K562 (cell line): ENCODE data around the gene CFAP52. TPM values are rescaled to one million over a fixed set of nuclear protein-coding genes. Genes with fewer than 3 reads are reported as not detected.

ENCODE experiments used
- ATAC-seq: fragments of 200-7000 bp; cut with Tn5 transposase; 3 replicates; pipeline ENCODE4 v1.9.1; 2020; ENCODE audit warnings: moderate library complexity
- BruUV-seq: library from RNA; stranded (reverse); fragments of 400-500 nt; replicated peaks from 2 replicates; lab custom pipeline; 2021; lab: Mats Ljungman, UMichigan
- CTCF ChIA-PET: fragments of 300-600 bp; formaldehyde crosslinking; extraction: SDS; loops from one replicate; lab custom pipeline; 2021; ENCODE audit warnings: low intra/inter-chr PET ratio; lab: Yijun Ruan, JAX
- POLR2A ChIA-PET: fragments of 300-600, 350-650 bp; sonication (Branson Sonifier 250); formaldehyde crosslinking; extraction: SDS; loops from one replicate; lab custom pipeline; 2021; ENCODE audit warnings: antibody characterized with exemption, inconsistent platforms; lab: Yijun Ruan, JAX
- DNase-seq, 4 experiments: peaks; one replicate each; pipeline versions ENCODE4 v3.0.0 to v3.0.0-alpha.2; 2011 to 2018; ENCODE audit warnings: low spot score in 3 of 4, mixed read lengths in 3 of 4; ENCODE audit errors: extremely low read depth in 1 of 4
- FAIRE-seq: peaks from 2 replicates; lab custom pipeline; 2011; peaks lifted over from hg19 to GRCh38; lab: Jason Lieb, UNC
- H2AFZ ChIP-seq: 2 replicates; pipeline ENCODE4 v1.6.0; 2011; ENCODE audit warnings: low read depth, low read length, control low read depth, inconsistent platforms
- H3K27ac ChIP-seq: fragments of 200-600 bp; 3 replicates; pipeline ENCODE4 v1.8.0; 2011; ENCODE audit warnings: low read depth, mild to moderate bottlenecking, control low read depth, inconsistent platforms, low read length, moderate library complexity, mixed read lengths; ENCODE audit errors: extremely low read depth
- H3K27me3 ChIP-seq, 2 experiments: fragments of 300-600 bp in 1 of 2; 2 replicates in 1 of 2; 3 replicates in 1 of 2; pipeline versions ENCODE4 v1.6.0 to v1.8.0; 2011; ENCODE audit warnings: inconsistent platforms in 2 of 2, low read length in 2 of 2, mild to moderate bottlenecking in 1 of 2, mixed read lengths in 1 of 2, moderate library complexity in 1 of 2; ENCODE audit not compliant: control insufficient read depth in 2 of 2, insufficient read depth in 2 of 2
- H3K36me3 ChIP-seq: fragments of 300-600 bp; 3 replicates; pipeline ENCODE4 v1.8.0; 2011; ENCODE audit warnings: mild to moderate bottlenecking, low read length, inconsistent platforms; ENCODE audit not compliant: control insufficient read depth, insufficient read depth
- H3K4me1 ChIP-seq, 2 experiments: fragments of 200-600 bp in 1 of 2; replicated peaks in 1 of 2; 2 replicates in 1 of 2; 3 replicates in 1 of 2; pipeline versions ENCODE4 v1.5.1 to v1.8.0; 2011; ENCODE audit warnings: inconsistent platforms in 2 of 2, low read length in 2 of 2, mild to moderate bottlenecking in 1 of 2, mixed read lengths in 1 of 2, moderate library complexity in 1 of 2; ENCODE audit not compliant: control insufficient read depth in 2 of 2, insufficient read depth in 2 of 2
- H3K4me2 ChIP-seq: 2 replicates; pipeline ENCODE4 v1.6.1; 2011; ENCODE audit warnings: low read length, control low read depth, inconsistent platforms, mixed read lengths; ENCODE audit not compliant: insufficient read depth
- H3K4me3 ChIP-seq: fragments of 200-600 bp; sonication (generic), shearing (Covaris generic); 2 replicates; pipeline ENCODE4 v1.5.1; 2016; ENCODE audit warnings: control low read depth, inconsistent platforms
- H3K79me2 ChIP-seq: fragments of 200-600 bp; 3 replicates; pipeline ENCODE4 v1.8.0; 2011; ENCODE audit warnings: low read length, inconsistent platforms; ENCODE audit not compliant: control insufficient read depth, insufficient read depth
- H3K9ac ChIP-seq, 2 experiments: 2 replicates each; pipeline versions ENCODE4 v1.6.0 to v1.6.1; 2011; ENCODE audit warnings: low read depth in 2 of 2, low read length in 2 of 2, control low read depth in 1 of 2, inconsistent platforms in 1 of 2, mild to moderate bottlenecking in 1 of 2, mixed read lengths in 1 of 2; ENCODE audit not compliant: insufficient read depth in 1 of 2
- H3K9me1 ChIP-seq: one replicate; pipeline ENCODE4 v1.6.0; 2011; ENCODE audit warnings: inconsistent platforms, mild to moderate bottlenecking, low read length, moderate library complexity; ENCODE audit not compliant: control insufficient read depth, insufficient read depth
- H3K9me3 ChIP-seq: replicated peaks from 2 replicates; pipeline ENCODE4 v1.5.1; 2011; ENCODE audit warnings: low read depth, low read length, inconsistent platforms; ENCODE audit not compliant: control insufficient read depth, insufficient read depth
- H4K20me1 ChIP-seq: replicated peaks from 2 replicates; pipeline ENCODE4 v1.6.1; 2011; ENCODE audit warnings: low read length, inconsistent platforms, mixed read lengths; ENCODE audit not compliant: control insufficient read depth, insufficient read depth
- ARID3B ChIP-seq: fragments of 250-450 bp; sonication (Bioruptor Pico); IDR thresholded peaks from 2 replicates; pipeline ENCODE4 v1.4.0; 2020; ENCODE audit warnings: borderline replicate concordance
- BDP1 ChIP-seq: IDR thresholded peaks from 3 replicates; pipeline ENCODE4 v1.6.1; 2011; ENCODE audit not compliant: insufficient read length, insufficient read depth
- CTCF ChIP-seq, 3 experiments: IDR thresholded peaks in 2 of 3; conservative IDR thresholded peaks in 1 of 3; 2 replicates each; pipeline ENCODE4 v1.5.1; 2011 to 2012; ENCODE audit warnings: low read length in 3 of 3, mild to moderate bottlenecking in 3 of 3, control low read depth in 2 of 3, improper control_type of control experiment in 1 of 3, inconsistent platforms in 1 of 3, low read depth in 1 of 3, mixed read lengths in 1 of 3, moderate library complexity in 1 of 3; ENCODE audit not compliant: insufficient read depth in 2 of 3
- GTF2E2 ChIP-seq: fragments of 200-800 bp; sonication (Bioruptor generic); IDR thresholded peaks from 2 replicates; pipeline ENCODE4 v1.6.1; 2016; ENCODE audit warnings: missing genetic modification characterization, missing compliant biosample characterization
- ILK ChIP-seq: fragments of 450-650 bp; IDR thresholded peaks from 2 replicates; pipeline ENCODE4 v1.6.1; 2016; ENCODE audit warnings: missing genetic modification characterization, low read depth, mild to moderate bottlenecking, missing compliant biosample characterization, moderate library complexity, borderline replicate concordance
- L3MBTL2 ChIP-seq: fragments of 450-650 bp; IDR thresholded peaks from 2 replicates; pipeline ENCODE4 v1.6.1; 2016; ENCODE audit warnings: mild to moderate bottlenecking, moderate library complexity
- NCOA2 ChIP-seq, 2 experiments: fragments of 450-650 bp; IDR thresholded peaks; 2 replicates each; pipeline ENCODE4 v1.6.1; 2018; ENCODE audit warnings: mild to moderate bottlenecking in 2 of 2, moderate library complexity in 1 of 2; ENCODE audit not compliant: partially characterized antibody in 2 of 2
- NRF1 ChIP-seq, 2 experiments: fragments of 450-650 bp; IDR thresholded peaks in 1 of 2; conservative IDR thresholded peaks in 1 of 2; 2 replicates each; pipeline ENCODE4 v1.6.1; 2014; ENCODE audit warnings: mild to moderate bottlenecking in 2 of 2
- POLR2A ChIP-seq: fragments of 450-650 bp; conservative IDR thresholded peaks from 2 replicates; pipeline ENCODE4 v1.6.1; 2016
- POLR2G ChIP-seq: fragments of 200-400 bp; formaldehyde crosslinking; IDR thresholded peaks from 2 replicates; pipeline ENCODE4 v1.6.1; 2017; ENCODE audit warnings: low read depth, mild to moderate bottlenecking, antibody characterized with exemption, low read length, moderate library complexity
- SMARCC2 ChIP-seq: fragments of 450-650 bp; IDR thresholded peaks from 2 replicates; pipeline ENCODE4 v1.6.1; 2017; ENCODE audit warnings: antibody characterized with exemption, moderate library complexity, mild to moderate bottlenecking, low read depth
- TFAP4 ChIP-seq: sonication (generic); formaldehyde crosslinking; IDR thresholded peaks from 2 replicates; pipeline ENCODE4 v1.8.0; 2022; ENCODE audit warnings: missing genetic modification reagents, mild to moderate bottlenecking, moderate library complexity, borderline replicate concordance
- ZKSCAN3 ChIP-seq: fragments of 250-450 bp; sonication (Bioruptor Pico); IDR thresholded peaks from 2 replicates; pipeline ENCODE4 v1.4.0; 2020
- WGBS: fragments of 100-300 bp; shearing (Covaris generic); methylation state at CpG from one replicate; pipeline ENCODE4 v1.1.6; 2016; ENCODE audit warnings: low coverage, mixed read lengths; ENCODE audit not compliant: insufficient coverage; ENCODE audit errors: missing lambda C conversion rate; 5-methylcytosine and 5-hydroxymethylcytosine counted together
- in situ Hi-C: fragments of 300-500 bp; cut with MboI; formaldehyde crosslinking; loops from 4 replicates; pipeline ENCODE4 v1.15.0; 2018; ENCODE audit warnings: inconsistent platforms, mixed read lengths
- intact Hi-C: fragments of 100-400 bp; cut with micrococcal nuclease; formaldehyde crosslinking; loops from 2 replicates; pipeline ENCODE4 v1.14.2; 2022
- polyA plus RNA-seq, 8 experiments: library from polyadenylated mRNA; depleted of rRNA in 4 of 8; stranded (reverse) in 5 of 8; unstranded in 3 of 8; fragments of >200 nt; fragmentation: Nextera tagmentation in 2 of 8; fragmentation: Illumina TruSeq in 1 of 8; extraction: Ambion mirVana in 2 of 8; extraction: Trizol in 1 of 8; gene quantifications; 2 replicates each; pipeline versions ENCODE4 v1.2.1 to v1.2.3, GENCODE V29; 2011 to 2014; ENCODE audit warnings: inconsistent platforms in 1 of 8, missing spikeins in 1 of 8
- total RNA-seq, 7 experiments: library from RNA; depleted of rRNA in 6 of 7; stranded (reverse); fragments of >200 nt in 6 of 7; fragmentation: Illumina TruSeq in 2 of 7; extraction: Trizol in 2 of 7; gene quantifications; 2 replicates each; pipeline versions ENCODE4 v1.2.1 to v1.2.3, GENCODE V29; 2011 to 2021; ENCODE audit warnings: low replicate concordance in 1 of 7

Gene CFAP52
- total and polyA plus RNA-seq, 9 of the 15 experiments (the other 6 are each of a cell fraction or from before 2014, with no cell fraction given) = not detected

GRCh38 chr17:9644910-9645751, 68.7 kb downstream of the CFAP52 start, which contains the start of gene USP43 (continued):
- TF ChIP-seq ZKSCAN3 (CRISPR knock-in tag) (no peak), SMARCC2 (no peak), BDP1 (no peak), L3MBTL2 (0 out of 2 replicates have a peak, but pooled peaks have one; percentile 56), GTF2E2 (no peak)

GRCh38 chr17:9645851-9646545, 69.6 kb downstream of the CFAP52 start:
- H3K9me1 ChIP-seq = no peaks in the 10 kb centered on the region
- DNase-seq (peak; percentile 12 to 41 (median 20)), ATAC-seq (peak; percentile 84), FAIRE-seq (no peak)
- H3K4me2 ChIP-seq = peak overlapping the region; percentile 74; the same call in 1 of the 2 replicates
- peak overlapping the region in 1 of 2 experiments; percentile 58; a peak in 2 of 4 replicates for H3K9ac ChIP-seq
- CTCF ChIA-PET = no interaction called here
- H3K4me1 ChIP-seq = peaks cover 0 to 17% of the 10 kb centered on the region in 2 experiments; a peak in 2 of 5 replicates
- POLR2A ChIA-PET = interaction anchor here (1.0 kb wide), 1 partner anchor 11 kb away, joined by 4 read pairs; no protein-coding TSS in a partner anchor
- peak overlapping the region; percentile 40; the same call in 1 of the 2 replicates for H2AFZ ChIP-seq
- in situ Hi-C loops = no loop called here
- no peaks in the 10 kb centered on the region for H3K9me3 ChIP-seq
- 32% methylated on average over 11 of the region's 51 CpGs for WGBS
- H3K79me2 ChIP-seq = no peaks in the 10 kb centered on the region
- BruUV-seq = no TSS peak
- no peak overlapping the region for H3K27ac ChIP-seq
- peaks cover 5 to 17% of the 10 kb centered on the region in 2 experiments; a peak in 4 of 5 replicates for H3K27me3 ChIP-seq
- no peaks in the 10 kb centered on the region for H3K36me3 ChIP-seq
- intact Hi-C loops = no loop called here
- no peaks in the 10 kb centered on the region for H4K20me1 ChIP-seq
- peak overlapping the region; percentile 39 for H3K4me3 ChIP-seq
- TF ChIP-seq TFAP4 (peak; percentile 73; the same call in 1 of the 2 replicates), CTCF (IDR thresholded peaks at IDR 0.05 in 2 of 3, conservative IDR thresholded peaks at IDR 0.05 in 1 of 3; ENCODE audit: insufficient read depth in 2 of 3, low read depth in 1 of 3, low read length in 3 of 3) (peak in 1 of 3 experiments; percentile 45; a peak in 1 of 6 replicates), NRF1 (conservative IDR thresholded peaks at IDR 0.05 in 1 of 2, IDR thresholded peaks at IDR 0.05 in 1 of 2) (0 out of 4 replicates have a peak, but pooled peaks have one; percentile 17 to 32), ILK (tag) (no peak), POLR2A (no peak), POLR2G (no peak), NCOA2 (IDR thresholded peaks at IDR 0.05; ENCODE audit: partially characterized antibody in 2 of 2) (no peak), ARID3B (CRISPR knock-in tag) (no peak)
